ENCODE results near the gene KRT82. TPM values are rescaled to one million over a fixed set of nuclear protein-coding genes. Genes with fewer than 3 reads are reported as not detected.

The KRT82 gene
- total and polyA plus RNA-seq, 4 donors, result not detected

DNA sequence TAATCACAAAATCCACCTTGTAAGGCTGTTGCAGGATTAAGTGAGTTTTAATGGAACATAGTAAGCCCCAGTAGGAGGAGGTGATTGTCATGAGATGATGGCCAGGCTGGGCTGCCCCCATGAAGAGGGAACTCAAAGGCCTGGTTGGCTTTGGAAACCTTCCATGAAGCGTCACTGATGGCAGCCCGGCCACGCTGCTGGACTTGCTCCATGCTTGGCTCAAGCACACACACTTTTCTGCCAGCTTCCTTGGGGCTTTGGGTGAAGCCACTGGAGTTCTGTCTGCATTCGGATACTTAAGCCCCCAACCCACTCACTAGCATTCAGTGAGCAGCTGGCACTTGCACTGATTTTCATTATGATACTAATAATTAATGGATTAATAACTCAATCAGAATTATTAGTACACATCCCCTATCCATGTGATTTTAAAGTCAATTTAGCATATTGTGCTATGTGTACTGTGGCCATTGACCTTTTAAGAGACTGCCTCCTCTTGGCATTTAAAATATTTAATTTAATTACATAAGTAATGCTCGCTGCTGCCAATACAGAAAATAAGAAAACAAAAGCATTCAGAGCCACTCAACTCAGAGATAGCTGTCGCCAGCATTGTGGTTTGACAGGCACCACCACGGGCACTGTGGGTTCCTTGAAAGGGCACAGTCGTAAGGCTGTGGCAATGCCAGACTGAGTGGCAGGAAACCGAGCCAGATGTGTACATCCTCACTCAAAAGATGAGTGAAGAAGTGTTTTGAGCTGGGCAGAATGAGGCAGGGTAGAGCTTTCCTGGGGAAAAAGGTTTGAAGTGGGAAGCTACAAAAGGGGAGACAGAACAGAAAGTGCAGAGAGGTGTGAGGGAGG, 54.7 kb downstream of the KRT82 start:
- WGBS, result 21% methylated on average over 9 of the region's 9 CpGs
- H3K4me3 ChIP-seq (ENCODE audit: low read depth in 1 of 3, low read length in 3 of 3), result no peak overlapping the region
- H3K9ac ChIP-seq (ENCODE audit: low read depth in 1 of 2, low read length in 2 of 2), result no peak overlapping the region
- TF ChIP-seq ZBTB33 (IDR thresholded peaks at IDR 0.05), result no peak
- TF ChIP-seq RXRA (IDR thresholded peaks at IDR 0.05), result peak in 1 of 2 donors; percentile 48
- H3K36me3 ChIP-seq (ENCODE audit: control insufficient read depth in 4 of 4, insufficient read depth in 3 of 4, low read depth in 1 of 4, low read length in 3 of 4), result no peaks in the 10 kb centered on the region
- DNase-seq (ENCODE audit: low spot score), result no peak
- H3K4me1 ChIP-seq (ENCODE audit: control insufficient read depth in 4 of 4, insufficient read depth in 4 of 4, low read length in 3 of 4), result peaks cover 0 to 13% (median 6%) of the 10 kb centered on the region in 4 donors
- no peak overlapping the region for H3K27ac ChIP-seq (ENCODE audit: low read depth in 1 of 2, low read length in 2 of 2)
- no peaks in the 10 kb centered on the region for H3K27me3 ChIP-seq (ENCODE audit: control insufficient read depth in 4 of 4, insufficient read depth in 4 of 4, low read length in 3 of 4)
- no peaks in the 10 kb centered on the region for H3K9me3 ChIP-seq (ENCODE audit: control insufficient read depth in 4 of 4, low read length in 3 of 4)

DNA sequence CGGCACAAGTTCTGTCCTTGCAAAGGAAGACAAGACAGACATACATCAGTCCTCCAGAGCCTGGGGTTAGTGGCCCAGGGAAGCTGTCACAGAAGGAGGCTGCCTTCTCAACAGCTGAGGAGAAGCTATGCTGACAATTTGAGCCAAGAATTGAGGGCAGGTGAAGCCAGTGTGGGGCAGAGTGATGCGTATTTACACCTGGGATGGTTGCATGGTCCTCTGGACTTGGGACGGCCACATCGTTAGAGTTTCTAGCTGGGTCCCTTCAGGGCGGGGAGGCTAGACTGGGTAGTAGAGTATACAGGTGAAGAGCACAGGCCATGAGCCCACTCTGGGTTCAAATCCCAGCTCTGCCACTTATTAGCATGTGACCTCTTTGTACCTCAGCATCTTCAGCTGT, 55.3 kb downstream of the KRT82 start:
- no peak overlapping the region for H3K9ac ChIP-seq (ENCODE audit: low read depth in 1 of 2, low read length in 2 of 2)
- no peaks in the 10 kb centered on the region for H3K36me3 ChIP-seq (ENCODE audit: control insufficient read depth in 4 of 4, insufficient read depth in 3 of 4, low read depth in 1 of 4, low read length in 3 of 4)
- H3K27ac ChIP-seq (ENCODE audit: low read depth in 1 of 2, low read length in 2 of 2), result no peak overlapping the region
- DNase-seq (ENCODE audit: low spot score), result no peak
- no peak overlapping the region for H3K4me3 ChIP-seq (ENCODE audit: low read depth in 1 of 3, low read length in 3 of 3)
- peaks cover 0 to 13% (median 6%) of the 10 kb centered on the region in 4 donors for H3K4me1 ChIP-seq (ENCODE audit: control insufficient read depth in 4 of 4, insufficient read depth in 4 of 4, low read length in 3 of 4)
- TF ChIP-seq NR2F2 (IDR thresholded peaks at IDR 0.05) (no peak), EGR1 (IDR thresholded peaks at IDR 0.05; ENCODE audit: low read depth in 2 of 2) (no peak), MAX (IDR thresholded peaks at IDR 0.05) (no peak), RXRA (IDR thresholded peaks at IDR 0.05) (no peak), SP1 (IDR thresholded peaks at IDR 0.05) (no peak), CTCF (IDR thresholded peaks at IDR 0.05; ENCODE audit: low read depth, low read length, missing input control) (no peak), HNF4G (IDR thresholded peaks at IDR 0.05) (no peak), GABPA (IDR thresholded peaks at IDR 0.05 in 1 of 2, conservative IDR thresholded peaks at IDR 0.05 in 1 of 2) (no peak), FOXA2 (IDR thresholded peaks at IDR 0.05) (no peak), HNF4A (conservative IDR thresholded peaks at IDR 0.05) (no peak), RAD21 (IDR thresholded peaks at IDR 0.05) (no peak), YY1 (IDR thresholded peaks at IDR 0.05) (no peak)
- TF ChIP-seq, protein P1, sequence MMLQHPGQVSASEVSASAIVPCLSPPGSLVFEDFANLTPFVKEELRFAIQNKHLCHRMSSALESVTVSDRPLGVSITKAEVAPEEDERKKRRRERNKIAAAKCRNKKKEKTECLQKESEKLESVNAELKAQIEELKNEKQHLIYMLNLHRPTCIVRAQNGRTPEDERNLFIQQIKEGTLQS (IDR thresholded peaks at IDR 0.05), result no peak
- TF ChIP-seq, protein P2, sequence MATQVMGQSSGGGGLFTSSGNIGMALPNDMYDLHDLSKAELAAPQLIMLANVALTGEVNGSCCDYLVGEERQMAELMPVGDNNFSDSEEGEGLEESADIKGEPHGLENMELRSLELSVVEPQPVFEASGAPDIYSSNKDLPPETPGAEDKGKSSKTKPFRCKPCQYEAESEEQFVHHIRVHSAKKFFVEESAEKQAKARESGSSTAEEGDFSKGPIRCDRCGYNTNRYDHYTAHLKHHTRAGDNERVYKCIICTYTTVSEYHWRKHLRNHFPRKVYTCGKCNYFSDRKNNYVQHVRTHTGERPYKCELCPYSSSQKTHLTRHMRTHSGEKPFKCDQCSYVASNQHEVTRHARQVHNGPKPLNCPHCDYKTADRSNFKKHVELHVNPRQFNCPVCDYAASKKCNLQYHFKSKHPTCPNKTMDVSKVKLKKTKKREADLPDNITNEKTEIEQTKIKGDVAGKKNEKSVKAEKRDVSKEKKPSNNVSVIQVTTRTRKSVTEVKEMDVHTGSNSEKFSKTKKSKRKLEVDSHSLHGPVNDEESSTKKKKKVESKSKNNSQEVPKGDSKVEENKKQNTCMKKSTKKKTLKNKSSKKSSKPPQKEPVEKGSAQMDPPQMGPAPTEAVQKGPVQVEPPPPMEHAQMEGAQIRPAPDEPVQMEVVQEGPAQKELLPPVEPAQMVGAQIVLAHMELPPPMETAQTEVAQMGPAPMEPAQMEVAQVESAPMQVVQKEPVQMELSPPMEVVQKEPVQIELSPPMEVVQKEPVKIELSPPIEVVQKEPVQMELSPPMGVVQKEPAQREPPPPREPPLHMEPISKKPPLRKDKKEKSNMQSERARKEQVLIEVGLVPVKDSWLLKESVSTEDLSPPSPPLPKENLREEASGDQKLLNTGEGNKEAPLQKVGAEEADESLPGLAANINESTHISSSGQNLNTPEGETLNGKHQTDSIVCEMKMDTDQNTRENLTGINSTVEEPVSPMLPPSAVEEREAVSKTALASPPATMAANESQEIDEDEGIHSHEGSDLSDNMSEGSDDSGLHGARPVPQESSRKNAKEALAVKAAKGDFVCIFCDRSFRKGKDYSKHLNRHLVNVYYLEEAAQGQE (IDR thresholded peaks at IDR 0.05), result no peak
- no peaks in the 10 kb centered on the region for H3K9me3 ChIP-seq (ENCODE audit: control insufficient read depth in 4 of 4, low read length in 3 of 4)
- H3K27me3 ChIP-seq (ENCODE audit: control insufficient read depth in 4 of 4, insufficient read depth in 4 of 4, low read length in 3 of 4), result no peaks in the 10 kb centered on the region
- WGBS, result 88% methylated on average over 5 of the region's 5 CpGs

Data from liver (tissue), 9 donors.